Ovary (tissue), 9 donors: ENCODE measurements around the gene UNC5A. TPM values are rescaled to one million over a fixed set of nuclear protein-coding genes. Genes with fewer than 3 reads are reported as not detected.

Source experiments
- DNase-seq, 5 donors: peaks; one replicate each; pipeline ENCODE4 v3.0.0-alpha.2; 2019 to 2020
- H3K27ac ChIP-seq, 2 donors: fragments of 200-600 bp; one replicate each; pipeline versions ENCODE4 v1.5.1 to v1.8.0; 2019 to 2022
- H3K27me3 ChIP-seq: fragments of 200-600 bp; one replicate; pipeline ENCODE4 v1.8.0; 2022
- H3K36me3 ChIP-seq: fragments of 200-600 bp; sonication (generic); one replicate; pipeline ENCODE4 v1.5.1; 2019
- H3K4me1 ChIP-seq: one replicate; pipeline ENCODE4 v1.8.1; 2013; ENCODE audit warnings: mild to moderate bottlenecking, moderate library complexity; ENCODE audit not compliant: insufficient read depth
- H3K4me3 ChIP-seq: fragments of 200-600 bp; sonication (generic); one replicate; pipeline ENCODE4 v1.5.1; 2017
- H3K9me3 ChIP-seq, 2 donors: fragments of 200-600 bp in 1 of 2; sonication (generic) in 1 of 2; one replicate each; pipeline versions ENCODE4 v1.5.1 to v1.8.1; 2013 to 2019; ENCODE audit warnings: mild to moderate bottlenecking in 1 of 2, moderate library complexity in 1 of 2
- EP300 ChIP-seq: sonication (generic); formaldehyde crosslinking; IDR thresholded peaks from one replicate; pipeline ENCODE4 v1.6.1; 2017; ENCODE audit warnings: antibody characterized with exemption
- POLR2A ChIP-seq: fragments of 450-650 bp; IDR thresholded peaks from one replicate; pipeline ENCODE4 v1.6.1; 2017; ENCODE audit warnings: antibody characterized with exemption, mild to moderate bottlenecking, moderate library complexity
- WGBS, 3 donors: extraction: QIAGEN DNeasy Blood & Tissue Kit in 1 of 3; methylation state at CpG; one replicate each; pipeline versions ENCODE4 v1.1.5 to v1.1.7; 2013 to 2017; 5-methylcytosine and 5-hydroxymethylcytosine counted together
- intact Hi-C, 4 donors: fragments of 100-400 bp; cut with DNase I; formaldehyde crosslinking; loops; one replicate each; pipeline versions ENCODE4 v1.11.0 to v1.15.1; 2022 to 2023
- polyA plus RNA-seq, 2 donors: library from polyadenylated mRNA; stranded (reverse); fragments of 200-250 nt in 1 of 2; fragments of 350-450 nt in 1 of 2; fragmentation: Illumina TruSeq in 1 of 2; extraction: RNeasy Lipid Tissue Mini Kit (QIAGEN cat#74804) in 1 of 2; gene quantifications; one replicate each; pipeline ENCODE4 v1.2.3, GENCODE V29; 2013 to 2014
- total RNA-seq, 7 donors: library from RNA; depleted of rRNA in 2 of 7; stranded (reverse); fragments of >200 nt in 2 of 7; fragmentation: NEBNext Ultra II Directional in 3 of 7; extraction: Animal tissue kit (Norgen Biotek cat#: 25700) in 3 of 7; gene quantifications; one replicate each; pipeline versions ENCODE4 v1.1.0 to v1.2.4, GENCODE V29; 2016 to 2023
- TF ChIP-seq, protein P1 (sequence below), 3 donors: fragments of 450-650 bp in 2 of 3; fragments of 200-600 bp in 1 of 3; IDR thresholded peaks; one replicate each; pipeline versions ENCODE4 v1.5.1 to v1.8.0; 2016 to 2022; ENCODE audit warnings: antibody characterized with exemption in 3 of 3, mild to moderate bottlenecking in 1 of 3
- donor health status: DM: no; HTN: no; CAD: no; lungs with moderate emphysema.
- donor health status: DM: no; HTN: no; CAD: no.
- donor health status: Bipolar disorder and iron deficiency.
- donor health status: DM: yes; HTN: yes; CAD: no.
- donor health status: DM: no; HTN: no; CAD: no.
- donor health status: DM: yes; HTN: yes; CAD: no.

The UNC5A gene
- total and polyA plus RNA-seq, 9 donors: 0.08 to 0.82 (median 0.26) TPM; not detected in 1

DNA sequence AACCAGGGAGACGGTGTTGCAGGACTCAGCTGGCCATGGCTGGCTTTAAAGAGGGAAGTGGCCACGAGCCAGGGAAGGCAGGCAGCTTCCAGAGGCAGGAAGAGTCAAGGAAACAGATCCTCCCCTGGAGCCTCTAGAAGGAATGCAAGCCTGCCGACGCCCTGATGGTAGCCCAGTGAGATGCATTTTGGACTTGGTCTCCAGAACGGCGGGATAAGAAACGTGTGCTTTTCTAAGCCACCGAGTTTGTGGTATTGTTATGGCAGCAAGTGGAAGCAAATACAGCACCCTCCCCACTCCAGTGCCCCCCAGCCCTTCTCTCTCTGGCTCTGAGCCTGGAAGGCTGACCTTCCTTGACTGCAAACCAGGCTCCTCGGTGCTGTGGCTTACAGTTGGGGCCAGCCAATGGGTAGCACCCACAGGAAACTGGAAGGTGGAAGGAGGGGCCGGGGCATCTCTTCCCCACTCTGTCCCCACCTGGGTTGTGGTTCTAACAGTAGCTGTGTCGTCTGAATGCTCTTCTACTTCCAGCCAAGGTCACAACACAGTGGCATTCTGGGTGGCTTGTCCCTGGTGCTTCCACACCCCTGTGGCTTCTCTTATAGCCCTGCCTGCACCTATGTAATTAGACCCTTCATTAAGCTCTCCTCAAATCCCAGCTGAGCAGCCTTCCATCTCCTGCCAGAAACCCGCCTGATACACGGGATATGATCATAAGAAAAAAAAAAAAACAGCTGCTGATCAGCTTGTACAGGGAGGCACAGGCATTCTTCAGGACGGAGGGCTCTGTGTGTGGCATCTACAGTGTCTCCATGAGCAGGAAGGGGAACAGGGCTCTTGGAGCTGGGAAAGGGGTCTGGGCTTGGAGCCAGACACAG lies 29.9 kb upstream of the UNC5A start:
- H3K36me3 ChIP-seq: no peaks in the 10 kb centered on the region
- no peaks in the 10 kb centered on the region for H3K4me1 ChIP-seq
- no peaks in the 10 kb centered on the region for H3K9me3 ChIP-seq
- no peak overlapping the region for H3K4me3 ChIP-seq
- 41 to 50% (median 45%) methylated on average over 14 of the region's 14 CpGs for WGBS, 3 donors
- peak in 1 of 5 donors; percentile 10 for DNase-seq
- H3K27me3 ChIP-seq: no peaks in the 10 kb centered on the region
- TF ChIP-seq POLR2A (no peak), EP300 (no peak)
- TF ChIP-seq, protein P1, sequence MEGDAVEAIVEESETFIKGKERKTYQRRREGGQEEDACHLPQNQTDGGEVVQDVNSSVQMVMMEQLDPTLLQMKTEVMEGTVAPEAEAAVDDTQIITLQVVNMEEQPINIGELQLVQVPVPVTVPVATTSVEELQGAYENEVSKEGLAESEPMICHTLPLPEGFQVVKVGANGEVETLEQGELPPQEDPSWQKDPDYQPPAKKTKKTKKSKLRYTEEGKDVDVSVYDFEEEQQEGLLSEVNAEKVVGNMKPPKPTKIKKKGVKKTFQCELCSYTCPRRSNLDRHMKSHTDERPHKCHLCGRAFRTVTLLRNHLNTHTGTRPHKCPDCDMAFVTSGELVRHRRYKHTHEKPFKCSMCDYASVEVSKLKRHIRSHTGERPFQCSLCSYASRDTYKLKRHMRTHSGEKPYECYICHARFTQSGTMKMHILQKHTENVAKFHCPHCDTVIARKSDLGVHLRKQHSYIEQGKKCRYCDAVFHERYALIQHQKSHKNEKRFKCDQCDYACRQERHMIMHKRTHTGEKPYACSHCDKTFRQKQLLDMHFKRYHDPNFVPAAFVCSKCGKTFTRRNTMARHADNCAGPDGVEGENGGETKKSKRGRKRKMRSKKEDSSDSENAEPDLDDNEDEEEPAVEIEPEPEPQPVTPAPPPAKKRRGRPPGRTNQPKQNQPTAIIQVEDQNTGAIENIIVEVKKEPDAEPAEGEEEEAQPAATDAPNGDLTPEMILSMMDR (IDR thresholded peaks at IDR 0.05): no peak
- no peak overlapping the region for H3K27ac ChIP-seq
- intact Hi-C loops: no loop called here

DNA sequence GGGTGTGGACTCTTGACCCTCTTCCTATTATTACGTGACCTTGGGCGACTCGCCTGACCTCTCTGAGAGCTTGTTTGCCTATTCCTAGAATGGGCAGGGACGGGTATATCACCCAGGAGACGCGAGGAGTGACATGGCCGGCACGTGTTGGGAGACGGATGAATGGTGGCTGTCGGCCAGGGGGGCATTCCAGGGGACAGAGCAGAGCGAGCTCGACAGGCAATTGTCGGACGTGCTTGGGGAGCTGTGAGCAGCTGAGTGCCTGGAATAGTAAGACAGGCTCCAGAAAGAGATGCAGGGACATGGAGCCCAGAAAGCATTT lies 29.3 kb upstream of the UNC5A start:
- Histone ChIP-seq H3K27me3 (no peaks in the 10 kb centered on the region), H3K36me3 (no peaks in the 10 kb centered on the region), H3K4me1 (no peaks in the 10 kb centered on the region), H3K4me3 (no peak overlapping the region), H3K9me3 (no peaks in the 10 kb centered on the region), H3K27ac (no peak overlapping the region)
- DNase-seq: peak in 1 of 5 donors; percentile 18
- TF ChIP-seq EP300 (no peak), POLR2A (no peak)
- TF ChIP-seq, protein P1 (IDR thresholded peaks at IDR 0.05): no peak
- intact Hi-C loops: no loop called here
- WGBS, 3 donors: 22 to 43% (median 23%) methylated on average over 14 of the region's 14 CpGs

DNA sequence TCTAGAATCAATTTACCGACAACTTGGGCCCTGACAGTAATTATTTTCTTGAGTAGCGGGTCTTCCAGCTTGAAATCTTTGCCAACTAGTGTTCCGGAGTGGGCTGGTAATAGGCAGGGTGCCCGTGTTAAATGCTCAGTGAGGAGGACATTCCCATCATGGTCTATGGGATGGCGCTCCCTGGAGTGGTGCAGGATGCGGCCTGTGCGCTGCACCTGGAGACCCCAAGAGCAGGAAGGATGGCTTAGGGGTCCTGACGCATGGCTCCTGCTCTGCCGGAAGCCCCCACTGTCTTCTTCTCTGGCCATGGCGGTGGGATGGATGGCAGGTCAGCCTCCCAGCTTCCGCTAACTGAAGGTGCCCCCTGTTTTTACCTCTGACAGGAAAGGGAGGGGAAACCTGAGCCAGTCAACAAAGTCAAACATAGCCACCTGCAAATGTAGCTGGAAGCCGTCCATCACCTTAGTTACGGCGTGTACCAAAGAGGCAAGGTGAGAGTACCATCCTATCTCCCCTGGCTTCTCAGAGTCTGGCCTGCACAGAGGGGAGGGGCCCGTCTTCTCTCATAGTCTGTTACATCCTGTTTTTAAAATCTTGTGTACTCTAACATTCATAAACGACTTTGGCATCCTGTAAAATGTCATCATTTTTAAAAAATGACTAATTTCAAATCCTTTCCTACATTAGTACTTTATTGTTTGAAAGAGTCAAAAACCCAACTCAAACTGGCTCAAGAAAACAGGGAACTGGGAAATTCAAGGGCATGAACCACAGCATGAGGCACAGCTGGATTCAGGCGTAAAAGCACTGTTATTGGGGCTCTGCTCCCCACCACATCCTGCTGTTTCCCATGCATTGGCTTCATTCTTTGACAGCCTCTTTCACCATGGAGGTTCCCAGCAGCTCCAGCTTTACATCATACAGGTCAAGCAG lies 28.5 kb upstream of the UNC5A start:
- H3K27ac ChIP-seq: no peak overlapping the region
- TF ChIP-seq EP300 (no peak), POLR2A (no peak)
- TF ChIP-seq, protein P1 (IDR thresholded peaks at IDR 0.05): no peak
- no peaks in the 10 kb centered on the region for H3K36me3 ChIP-seq
- peak in 1 of 5 donors; percentile 12 for DNase-seq
- H3K27me3 ChIP-seq: no peaks in the 10 kb centered on the region
- 79 to 84% (median 80%) methylated on average over 17 of the region's 17 CpGs for WGBS, 3 donors
- intact Hi-C loops: no loop called here
- no peaks in the 10 kb centered on the region for H3K4me1 ChIP-seq
- H3K4me3 ChIP-seq: no peak overlapping the region
- no peaks in the 10 kb centered on the region for H3K9me3 ChIP-seq

DNA sequence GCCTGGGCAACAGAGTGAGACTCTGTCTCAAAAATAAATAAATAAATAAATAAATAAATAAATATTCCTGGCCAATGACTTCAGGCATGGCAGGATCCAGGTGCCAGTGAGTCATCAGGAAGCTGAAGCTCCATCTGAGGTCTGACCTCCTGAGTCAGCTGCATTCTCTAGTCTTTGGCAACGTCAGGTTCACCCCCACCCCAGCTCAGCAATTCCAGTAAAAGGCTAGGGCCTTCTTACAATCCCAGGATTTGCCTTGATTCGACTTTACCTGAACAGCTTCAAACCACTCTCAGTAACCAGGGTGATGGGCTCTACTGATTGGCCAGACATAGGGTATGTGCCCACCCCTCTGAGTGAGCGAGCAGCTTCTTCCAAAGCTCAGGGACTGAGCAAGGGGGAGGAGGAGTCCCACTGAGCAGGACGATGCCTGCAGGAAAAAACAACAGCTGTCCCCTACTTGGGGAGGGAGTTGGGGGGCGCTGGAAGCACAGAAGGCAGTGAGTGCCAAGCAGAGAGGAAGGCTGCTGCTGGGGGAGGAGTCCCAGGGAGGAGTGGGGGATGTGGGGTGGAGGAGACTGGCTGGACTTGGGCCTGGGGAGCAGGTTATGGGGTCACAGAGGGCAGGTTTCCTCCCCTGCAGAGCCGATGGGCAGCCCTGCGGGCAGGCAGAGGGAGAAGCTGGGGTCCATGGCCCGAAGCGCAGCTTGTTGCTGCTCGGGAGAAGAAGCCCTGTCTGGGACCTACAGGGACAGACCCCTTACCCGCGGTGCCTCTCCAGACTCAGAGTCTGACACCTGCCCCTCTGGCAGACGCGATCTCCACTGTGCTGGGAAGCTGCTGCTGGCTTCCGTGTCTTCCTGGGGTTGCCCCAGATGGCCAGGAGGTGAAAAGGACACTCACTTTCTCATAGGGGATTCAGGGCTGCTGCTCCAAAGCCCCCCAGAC lies 25.9 kb upstream of the UNC5A start:
- no peak for DNase-seq
- Histone ChIP-seq H3K9me3 (no peaks in the 10 kb centered on the region), H3K36me3 (no peaks in the 10 kb centered on the region), H3K27me3 (no peaks in the 10 kb centered on the region), H3K4me1 (no peaks in the 10 kb centered on the region), H3K27ac (no peak overlapping the region), H3K4me3 (no peak overlapping the region)
- no peak for TF ChIP-seq EP300
- TF ChIP-seq, protein P1 (IDR thresholded peaks at IDR 0.05): no peak
- WGBS, 3 donors: 9 to 13% (median 10%) methylated on average over 13 to 15 of the region's 15 CpGs
- intact Hi-C loops: no loop called here
